Activated naive CD4-positive, alpha-beta T cell (primary cell): Measurements from ENCODE around the gene SECTM1.

ENCODE experiments used
- DNase-seq, 4 experiments: peaks; one replicate each; lab custom pipeline; 2025; lab: John Stamatoyannopoulos, UW

Gene SECTM1

DNA sequence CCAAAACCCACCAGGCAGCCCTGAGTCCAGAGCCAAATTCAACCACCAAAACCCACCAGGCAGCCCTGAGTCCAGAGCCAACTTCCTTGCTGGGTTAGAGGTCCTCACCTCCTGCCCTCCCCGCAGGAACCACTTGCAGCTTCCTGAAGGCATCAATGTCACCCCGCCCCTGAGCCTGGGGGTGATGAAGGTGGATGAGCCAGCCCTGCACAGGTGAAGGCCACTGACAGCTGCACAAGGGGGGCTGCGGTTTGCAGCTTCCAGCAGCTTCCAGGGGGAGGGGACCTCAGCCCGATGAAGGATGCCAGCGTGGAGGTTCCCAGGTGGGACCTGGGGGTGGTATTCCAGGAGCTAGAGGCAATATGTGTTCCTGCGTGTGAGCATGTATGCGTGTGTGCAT lies 52.5 kb downstream of the SECTM1 start:
- DNase-seq: no peak

- no peak for DNase-seq
Observed at GRCh38 chr17:82280537-82280936, 53.0 kb downstream of the SECTM1 start.

GRCh38 chr17:82278786-82279391 lies 54.7 kb downstream of the SECTM1 start:
- no peak for DNase-seq

- no peak for DNase-seq
Observed at GRCh38 chr17:82278308-82278707, 55.3 kb downstream of the SECTM1 start.

- DNase-seq: no peak
Observed at GRCh38 chr17:82277851-82278250, 55.7 kb downstream of the SECTM1 start.

DNA sequence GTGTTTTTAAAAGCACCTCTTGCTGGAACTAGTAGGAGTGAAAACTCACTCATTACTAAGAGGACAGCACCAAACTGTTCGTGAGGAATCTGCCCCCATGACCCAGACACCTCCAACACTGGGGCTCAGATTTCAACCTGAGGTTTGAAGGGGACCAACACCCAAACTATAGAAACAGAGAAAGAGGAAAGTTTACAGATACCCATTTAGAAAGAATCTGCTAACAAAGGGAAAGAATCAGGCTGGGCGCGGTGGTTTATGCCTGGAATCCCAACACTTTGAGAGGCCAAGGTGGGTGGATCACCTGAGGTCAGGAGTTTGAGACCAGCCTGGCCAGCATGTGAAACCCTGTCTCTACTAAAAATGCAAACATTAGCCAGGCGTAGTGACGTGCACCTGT lies 56.6 kb downstream of the SECTM1 start:
- no peak for DNase-seq

DNA sequence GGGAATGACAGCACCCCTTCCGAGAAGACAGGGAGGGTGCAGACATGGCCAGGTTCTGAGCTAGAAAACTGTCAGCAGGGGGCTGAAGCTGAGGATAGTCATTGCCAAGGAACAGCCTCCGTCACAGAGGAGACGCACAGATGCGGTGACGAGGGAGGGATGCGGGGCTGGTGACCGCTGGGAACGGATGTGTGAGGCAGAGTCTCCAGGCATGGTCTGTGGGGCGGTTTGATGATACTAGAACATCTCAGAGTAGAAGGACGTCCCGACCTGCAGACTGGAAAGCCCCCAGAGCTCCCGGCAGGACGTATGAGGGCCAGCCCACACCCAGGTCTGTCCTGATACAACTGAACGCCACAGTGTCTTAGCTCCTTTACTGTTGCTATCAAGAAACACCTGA lies 58.2 kb downstream of the SECTM1 start:
- no peak for DNase-seq

GRCh38 chr17:82274134-82275020 lies 59.2 kb downstream of the SECTM1 start:
- DNase-seq: no peak

- DNase-seq: peak; percentile 79 to 92 (median 84)
Observed at GRCh38 chr17:82273327-82274133, 60.0 kb downstream of the SECTM1 start, which contains the start of gene CSNK1D. TSS of gene CSNK1D (minus strand) at chr17:82273700. CDS start at chr17:82273381, 319 bp downstream.

- peak in 2 of 4 experiments; percentile 12 to 20 for DNase-seq
Observed at GRCh38 chr17:82272495-82273326, 60.9 kb downstream of the SECTM1 start.

GRCh38 chr17:82271401-82271800 lies 62.2 kb downstream of the SECTM1 start:
- no peak for DNase-seq
